NCI-H1105 (cell line): ENCODE results near the gene ZNF536.
"Not testable (repeated sequence)": the region's sequence is repeated elsewhere in the genome, so short reads cannot be mapped to it uniquely, and the experiment has no call there.

ENCODE experiments used
- DNase-seq: peaks from one replicate; lab custom pipeline; 2025; lab: John Stamatoyannopoulos, UW

ZNF536 gene

DNA sequence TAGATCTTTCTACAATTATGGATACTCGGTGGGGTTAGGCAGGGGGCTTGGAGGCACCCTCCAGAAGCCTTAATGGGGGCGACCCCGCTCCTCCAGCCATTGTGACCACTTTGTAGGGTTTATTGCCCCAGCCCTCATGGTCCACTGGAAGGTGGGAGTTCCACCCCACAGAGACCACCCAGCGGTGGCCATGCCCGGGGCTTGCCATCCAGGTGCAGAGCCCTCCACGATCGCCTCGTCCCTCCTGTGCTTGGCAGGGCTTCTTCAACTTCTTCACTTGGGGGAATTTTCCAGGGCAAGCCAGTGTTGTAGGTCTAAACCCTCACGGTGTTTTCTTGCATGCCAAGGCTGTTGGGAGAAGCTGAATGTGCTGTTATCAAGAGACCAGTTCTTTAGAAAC is 16.1 kb downstream of the ZNF536 start:
- no peak for DNase-seq

DNA sequence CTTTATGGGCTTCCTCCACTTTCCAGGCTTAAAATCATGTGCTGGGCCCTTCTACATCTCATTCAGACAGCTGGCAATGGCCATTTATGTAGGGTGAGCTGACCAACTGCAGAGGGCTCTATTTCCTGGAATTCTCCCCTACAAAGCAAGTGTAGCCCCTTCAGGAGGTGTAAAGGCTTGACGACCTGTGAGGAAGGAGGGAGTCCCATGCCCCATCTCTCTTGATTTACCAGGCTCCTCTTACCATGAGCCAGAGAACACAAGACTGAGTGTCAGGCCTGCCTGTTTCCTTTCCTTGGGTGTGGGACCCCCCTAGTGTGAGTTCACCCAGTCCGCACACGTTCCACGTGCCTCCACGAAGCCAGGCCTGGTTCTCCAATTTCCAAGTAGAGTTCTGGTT is 16.6 kb downstream of the ZNF536 start:
- no peak for DNase-seq

DNA sequence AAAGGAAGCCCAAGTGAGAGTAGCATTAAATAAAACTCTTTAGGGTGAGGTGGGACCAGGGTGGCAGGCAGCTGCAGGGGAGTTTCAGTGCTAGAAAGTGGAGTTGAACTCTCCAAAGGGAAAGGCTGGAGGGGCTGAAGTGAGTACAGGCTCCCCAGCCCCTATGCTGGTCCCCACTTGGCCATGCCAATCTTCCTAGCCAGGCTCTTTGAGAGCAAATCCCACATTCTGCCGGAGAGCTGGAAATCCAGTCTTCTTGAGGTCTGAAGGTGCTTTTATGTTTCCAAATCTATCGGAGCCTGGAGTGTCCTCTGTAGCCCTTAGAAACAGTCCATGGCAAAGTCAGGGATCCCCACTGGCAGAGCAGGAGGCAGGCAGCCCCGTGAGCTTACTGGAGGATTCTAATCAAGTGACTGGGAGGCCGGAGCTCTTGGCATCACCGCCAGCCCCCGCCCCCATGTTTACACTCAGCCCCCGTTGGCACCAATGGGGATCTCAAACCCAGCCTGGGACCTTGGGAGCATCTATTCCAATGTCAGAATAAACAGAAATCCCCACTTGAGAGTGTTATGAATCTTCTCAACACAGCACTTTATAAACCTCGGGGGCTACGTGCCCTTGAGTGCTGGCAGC is 18.3 kb downstream of the ZNF536 start:
- no peak for DNase-seq

DNA sequence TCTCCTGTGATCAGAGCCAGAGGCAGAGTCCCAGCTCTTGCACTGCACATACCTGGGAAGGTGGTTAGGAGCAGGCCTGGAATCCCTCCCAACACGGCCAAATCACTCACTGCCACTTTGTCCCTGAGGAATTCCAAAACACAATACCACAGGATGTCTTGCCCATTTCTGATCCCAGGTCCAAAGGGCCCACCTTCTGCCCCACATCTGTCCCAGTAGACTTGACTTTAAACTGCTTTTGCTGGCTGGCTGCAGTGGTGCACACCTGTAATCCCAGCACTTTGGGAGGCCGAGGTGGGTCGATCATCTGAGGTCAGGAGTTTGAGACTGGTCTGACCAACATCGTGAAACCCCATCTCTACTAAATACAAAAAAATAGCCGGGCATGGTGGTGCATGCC is 18.9 kb downstream of the ZNF536 start:
- DNase-seq: no peak

DNA sequence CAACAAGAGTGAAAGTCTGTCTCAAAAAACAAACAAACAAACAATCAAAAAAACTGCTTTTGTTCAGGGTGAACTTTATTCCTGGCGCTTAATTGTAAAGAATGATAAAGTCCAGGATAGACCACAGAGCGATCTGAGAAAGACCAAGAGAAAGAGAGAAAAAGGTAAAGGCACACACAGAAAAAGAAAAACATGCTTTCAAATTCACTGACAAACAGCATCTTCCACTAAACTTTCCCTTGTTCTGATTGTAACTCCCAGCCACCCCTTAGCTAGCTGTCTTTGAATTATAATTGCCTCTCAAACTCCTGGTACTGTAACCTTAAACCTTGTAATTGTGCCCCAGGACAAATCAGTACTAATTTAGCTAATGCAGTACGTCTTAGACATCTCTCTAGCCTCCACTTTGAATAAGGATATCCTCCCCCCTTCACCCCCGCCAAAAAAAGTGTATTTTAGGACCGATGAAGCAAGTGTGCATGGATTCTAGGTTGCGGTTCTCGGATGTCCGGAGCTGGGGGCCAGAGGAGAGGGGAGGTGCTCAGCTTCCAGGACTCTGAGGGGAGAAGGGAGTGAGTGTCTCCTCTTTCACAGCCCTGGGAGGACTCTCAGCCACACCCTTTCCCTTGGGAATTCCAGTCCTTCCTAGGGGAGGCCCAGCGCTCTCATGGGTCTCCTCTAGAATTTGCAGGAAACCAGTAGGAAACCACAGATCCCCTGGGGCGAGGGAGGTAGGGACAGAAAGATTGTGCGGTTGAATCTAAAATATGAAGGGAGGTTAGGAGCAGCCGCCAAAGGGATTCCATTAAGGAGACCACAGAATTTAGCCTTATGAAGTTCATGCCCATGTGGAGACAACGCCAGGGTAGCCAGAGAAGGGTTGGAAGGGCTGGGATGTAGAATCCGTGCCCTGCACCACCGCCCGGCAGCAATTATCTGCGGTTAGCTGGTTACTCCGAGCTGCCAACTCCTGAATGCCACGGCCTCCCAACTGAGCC is 19.7 kb downstream of the ZNF536 start:
- DNase-seq: no peak

DNA sequence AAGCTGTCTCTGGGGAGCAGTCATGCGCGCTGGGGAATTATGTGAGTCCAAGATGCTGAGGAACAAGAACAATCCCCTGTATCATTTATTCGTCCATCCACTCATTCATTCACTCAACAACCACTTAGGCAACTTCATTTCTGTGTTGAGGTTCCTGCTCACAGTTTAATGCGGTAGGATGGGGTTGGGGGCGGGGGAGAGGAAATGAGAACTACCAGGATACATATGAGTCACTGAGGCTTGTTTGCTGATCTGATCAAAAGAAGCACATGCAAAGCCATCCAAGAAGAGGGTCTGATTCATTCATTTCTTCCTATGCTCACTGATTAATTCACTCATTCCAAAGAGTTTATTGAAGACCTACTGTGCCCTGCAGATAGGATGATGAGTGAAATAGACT is 20.9 kb downstream of the ZNF536 start:
- no peak for DNase-seq

DNA sequence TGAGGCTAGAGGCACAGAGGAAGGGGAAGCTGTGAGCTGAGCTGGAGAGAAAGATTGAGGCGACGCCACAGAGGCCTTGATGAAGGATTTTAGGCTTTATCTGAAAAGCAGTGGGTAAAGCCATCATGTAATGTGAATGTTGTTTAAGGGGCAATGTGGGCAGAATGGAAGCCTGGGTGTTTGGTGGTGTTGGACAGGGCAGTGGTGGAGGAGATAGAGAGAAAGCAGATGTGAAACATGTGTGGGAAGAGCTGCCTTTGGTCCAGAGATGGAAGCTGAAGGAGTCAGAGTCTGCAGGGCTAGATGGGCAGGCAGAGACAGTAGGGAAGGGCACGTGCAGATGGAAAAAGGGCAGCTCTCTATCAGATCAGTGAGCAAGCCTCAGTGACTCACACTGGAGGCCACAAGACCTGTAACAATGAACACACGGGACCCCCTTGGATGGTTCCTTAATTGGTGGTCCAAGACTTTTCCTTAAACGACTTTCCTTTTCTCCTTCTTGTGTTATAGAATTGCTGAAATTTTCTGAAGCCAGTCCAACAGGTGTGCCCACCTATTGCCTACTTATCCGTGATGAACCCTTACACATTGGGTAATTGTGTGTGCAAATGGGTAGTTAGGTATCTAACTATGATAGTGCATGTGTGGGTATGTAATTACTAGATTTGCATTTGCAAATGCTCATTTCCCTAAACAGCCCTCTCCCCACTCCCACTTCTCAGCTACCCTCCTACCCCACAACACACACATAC is 21.7 kb downstream of the ZNF536 start:
- DNase-seq: no peak

DNA sequence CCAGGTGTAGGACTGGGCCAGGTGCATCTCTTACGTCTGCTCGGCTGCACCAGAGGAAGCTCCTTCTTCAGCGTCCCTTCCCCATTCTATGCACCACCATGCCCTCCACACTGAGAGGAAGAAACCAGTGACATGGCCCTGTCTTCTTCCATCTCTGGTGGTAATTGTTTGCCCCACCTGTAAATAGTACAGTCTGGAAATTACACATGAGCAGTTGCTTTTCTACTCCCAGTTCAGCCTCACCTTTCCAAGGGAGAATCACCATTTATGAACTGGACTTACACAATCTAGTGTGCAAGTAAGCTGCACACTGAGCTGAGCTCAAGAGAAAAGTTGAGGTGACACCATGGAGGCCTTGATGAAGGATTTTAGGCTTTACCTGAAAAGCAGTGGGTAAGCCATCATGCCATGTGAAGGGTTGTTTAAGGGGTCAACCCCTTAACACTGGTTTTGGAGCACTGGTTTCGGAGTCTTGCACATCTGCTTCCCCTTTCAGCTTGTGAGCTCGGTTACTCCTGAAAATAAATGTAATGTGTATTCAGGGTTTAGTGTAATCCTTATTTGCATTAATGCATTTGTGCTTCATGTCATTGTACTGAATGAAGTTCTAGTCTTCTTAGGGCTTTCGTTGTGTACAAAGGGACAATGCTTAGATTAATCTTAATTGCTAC is 22.4 kb downstream of the ZNF536 start:
- DNase-seq: no peak

DNA sequence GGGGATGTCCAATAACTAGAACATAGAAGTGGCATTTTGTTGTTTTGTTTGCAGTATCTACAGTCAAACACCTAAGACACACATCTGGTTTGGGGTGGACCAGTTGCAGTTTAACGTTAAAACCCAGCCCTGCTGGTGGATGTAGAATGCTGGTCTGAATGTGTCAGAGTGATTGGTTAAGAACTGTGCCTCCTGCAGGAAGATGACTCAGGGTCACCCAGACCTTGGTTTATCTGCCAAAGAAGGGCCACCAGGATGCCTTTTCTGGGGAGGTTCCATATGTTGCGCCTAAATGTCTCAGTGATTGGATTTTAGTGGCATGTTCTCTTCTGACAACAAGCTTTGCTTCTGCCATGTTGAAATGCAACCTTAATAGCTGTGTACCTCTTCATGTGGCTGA is 23.1 kb downstream of the ZNF536 start:
- DNase-seq: no peak

DNA sequence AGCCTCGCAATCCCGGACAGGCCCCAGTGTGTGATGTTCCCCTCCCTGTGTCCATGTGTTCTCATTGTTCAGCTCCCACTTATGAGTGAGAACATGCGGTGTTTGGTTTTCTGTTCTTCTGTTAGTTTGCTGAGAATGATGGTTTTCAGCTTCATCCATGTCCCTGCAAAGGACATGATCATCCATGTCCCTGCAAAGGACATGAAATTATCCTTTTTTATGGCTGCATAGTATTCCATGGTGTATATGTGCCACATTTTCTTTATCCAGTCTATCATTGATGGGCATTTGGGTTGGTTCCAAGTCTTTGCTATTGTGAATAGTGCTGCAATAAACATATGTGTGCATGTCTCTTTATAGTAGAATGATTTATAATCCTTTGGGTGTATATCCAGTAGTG is 26.4 kb downstream of the ZNF536 start:
- not testable (repeated sequence) for DNase-seq

DNA sequence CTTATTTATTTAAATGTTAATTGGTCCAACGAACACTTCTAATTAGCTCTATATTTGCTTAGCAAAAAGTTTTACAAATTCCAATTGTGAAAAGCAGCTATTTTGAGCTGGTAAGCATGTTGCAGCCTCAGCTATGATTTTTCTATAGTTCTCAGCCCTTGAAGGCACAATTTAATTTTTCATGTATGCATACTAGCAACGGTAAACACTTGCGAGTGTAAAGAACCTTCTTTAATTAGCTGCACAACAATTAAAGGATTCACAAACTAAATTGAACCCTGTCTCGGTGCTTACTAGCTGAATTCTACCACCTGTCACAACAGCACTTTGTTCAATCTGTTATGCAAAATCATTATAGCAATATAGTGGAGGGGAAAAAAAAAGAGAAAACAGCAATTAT is 29.8 kb downstream of the ZNF536 start:
- DNase-seq: no peak

DNA sequence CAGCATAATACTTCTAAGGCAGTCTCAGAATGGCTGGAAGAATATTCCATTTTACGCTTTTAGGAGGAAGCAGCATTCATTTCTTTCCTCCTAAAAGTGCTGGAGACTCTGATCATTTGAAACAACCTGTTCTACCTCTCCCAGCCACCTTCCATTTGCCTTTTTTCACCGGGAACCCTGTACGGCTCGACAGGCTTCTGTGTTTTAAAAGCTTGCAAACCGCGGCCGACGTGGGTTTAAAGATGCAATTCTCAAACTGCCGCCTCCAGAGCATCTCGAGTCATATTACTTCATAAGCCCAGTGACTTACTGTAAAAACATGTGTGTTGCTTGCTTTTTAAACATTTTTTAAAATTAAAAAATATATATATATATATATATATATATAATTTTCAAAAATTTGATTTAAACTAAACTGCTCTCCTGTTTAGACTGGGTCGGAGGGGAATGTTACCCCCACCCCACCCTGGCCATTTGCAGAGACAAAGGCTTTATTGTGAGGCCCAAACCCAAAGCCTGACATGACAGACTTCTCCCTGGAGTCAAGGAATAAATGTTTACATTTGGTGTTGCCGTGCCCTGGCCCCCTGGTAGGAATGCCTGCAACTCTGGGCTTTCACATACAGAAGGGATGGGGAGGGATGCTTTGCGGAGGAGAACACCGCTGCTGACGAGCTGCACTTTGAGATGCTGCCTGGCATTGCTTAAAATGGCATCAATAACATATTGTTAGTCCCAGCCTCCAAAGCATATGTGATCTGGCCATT is 30.4 kb downstream of the ZNF536 start:
- DNase-seq: no peak

DNA sequence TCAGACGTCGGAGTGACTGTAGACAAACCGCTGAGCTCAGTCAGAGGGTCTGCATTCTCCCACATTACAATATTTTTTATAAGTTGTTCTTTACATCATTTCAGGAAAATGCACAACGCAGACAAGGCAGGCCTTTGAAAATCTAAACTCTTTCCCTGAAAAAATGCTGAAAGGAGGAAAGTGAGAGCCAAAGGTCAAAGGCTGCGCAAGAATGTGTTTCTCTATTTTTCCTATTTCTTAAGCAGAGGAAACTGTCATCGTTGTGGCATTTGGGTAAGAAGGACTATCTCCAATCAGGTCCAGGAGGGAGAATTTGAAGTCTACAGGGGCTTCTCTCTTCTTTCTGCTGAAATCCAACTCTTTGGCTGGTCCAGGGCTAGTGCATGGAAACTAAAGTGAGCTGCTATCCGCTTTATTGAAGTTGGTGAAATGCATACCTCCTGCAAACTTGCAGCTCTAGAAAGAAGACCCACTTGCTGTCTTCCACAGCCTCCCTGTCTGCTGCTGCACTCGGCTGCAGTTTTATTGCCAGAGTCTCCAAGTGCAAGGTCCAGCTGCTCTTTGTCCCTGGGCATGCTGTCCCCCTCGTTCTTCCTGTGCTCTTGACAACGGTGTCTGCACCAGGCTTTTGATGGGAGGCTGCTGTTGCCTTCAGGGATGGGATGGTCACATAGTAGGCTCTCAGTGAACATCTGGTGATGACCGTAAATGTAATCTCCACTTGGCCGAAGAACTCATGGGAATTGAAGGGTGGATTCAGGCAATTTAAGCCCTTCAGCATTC is 31.2 kb downstream of the ZNF536 start:
- no peak for DNase-seq

DNA sequence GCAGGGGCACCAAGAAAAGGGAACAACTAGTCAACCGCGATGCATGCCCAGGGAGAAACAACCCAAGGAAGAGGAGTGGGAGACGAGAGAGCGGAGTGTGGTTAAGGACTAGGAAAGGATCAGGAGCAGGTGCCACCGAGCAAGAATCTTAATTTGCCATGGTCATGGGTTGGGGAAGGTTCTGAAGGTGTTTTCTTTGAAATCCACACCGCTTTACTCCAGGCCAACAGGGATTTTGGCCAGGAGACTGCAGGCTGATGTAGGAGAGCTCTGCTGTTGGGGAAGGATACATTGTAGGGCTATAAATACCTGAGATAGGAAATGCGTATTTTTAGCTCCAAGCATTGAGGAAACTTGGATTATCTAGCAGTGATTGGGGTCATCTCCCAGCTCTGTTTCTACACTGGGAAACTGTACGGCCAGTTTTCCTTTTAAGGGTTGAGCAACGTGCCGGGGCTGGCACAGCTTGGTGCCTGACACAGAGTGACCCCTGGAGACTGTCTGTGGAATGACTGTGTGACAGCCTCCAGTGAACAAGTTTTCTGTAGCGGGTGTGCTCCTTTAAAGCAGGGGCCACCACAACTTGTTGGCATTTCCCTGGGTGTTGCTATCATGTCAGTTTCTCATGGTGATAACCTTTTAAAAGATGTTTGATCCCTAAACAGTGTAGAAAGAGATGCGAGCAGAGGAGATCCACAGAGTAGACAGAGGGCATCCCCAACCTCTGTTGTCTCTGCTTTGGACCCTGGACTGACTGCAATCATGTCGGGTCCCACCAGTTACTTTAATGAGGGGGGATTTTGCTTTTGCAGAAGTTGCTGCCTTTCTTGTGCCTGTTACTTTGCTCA is 34.3 kb downstream of the ZNF536 start:
- DNase-seq: no peak

DNA sequence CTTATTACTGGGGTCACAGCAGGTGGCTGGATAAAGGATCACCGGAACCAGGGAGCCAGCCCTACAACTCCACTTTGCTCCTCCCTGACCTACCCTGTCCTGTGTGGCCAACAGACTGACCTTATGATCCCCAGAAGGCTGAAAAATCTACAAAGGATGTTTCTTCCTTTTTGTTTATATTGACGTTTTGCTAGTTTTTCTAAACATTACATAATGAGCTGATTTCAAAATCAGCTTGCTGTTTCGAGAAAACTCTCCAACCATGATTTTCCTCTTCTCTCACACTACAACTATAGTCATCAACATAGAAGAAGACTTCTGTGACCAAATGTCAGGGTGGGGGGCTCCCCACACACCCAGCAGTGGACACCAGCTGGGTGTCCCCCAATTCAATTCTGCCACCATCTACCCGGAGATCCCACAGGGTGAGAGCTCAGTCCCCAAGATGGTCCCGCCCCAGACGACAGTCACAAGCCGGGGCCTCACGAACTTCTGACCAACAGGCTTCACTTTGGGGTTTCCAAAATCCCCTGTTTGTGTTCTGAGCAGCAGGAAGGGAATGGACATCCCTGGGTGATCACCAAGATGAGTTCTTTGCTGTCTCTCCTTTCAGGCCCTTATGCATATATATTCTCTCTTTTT is 35.0 kb downstream of the ZNF536 start:
- no peak for DNase-seq

DNA sequence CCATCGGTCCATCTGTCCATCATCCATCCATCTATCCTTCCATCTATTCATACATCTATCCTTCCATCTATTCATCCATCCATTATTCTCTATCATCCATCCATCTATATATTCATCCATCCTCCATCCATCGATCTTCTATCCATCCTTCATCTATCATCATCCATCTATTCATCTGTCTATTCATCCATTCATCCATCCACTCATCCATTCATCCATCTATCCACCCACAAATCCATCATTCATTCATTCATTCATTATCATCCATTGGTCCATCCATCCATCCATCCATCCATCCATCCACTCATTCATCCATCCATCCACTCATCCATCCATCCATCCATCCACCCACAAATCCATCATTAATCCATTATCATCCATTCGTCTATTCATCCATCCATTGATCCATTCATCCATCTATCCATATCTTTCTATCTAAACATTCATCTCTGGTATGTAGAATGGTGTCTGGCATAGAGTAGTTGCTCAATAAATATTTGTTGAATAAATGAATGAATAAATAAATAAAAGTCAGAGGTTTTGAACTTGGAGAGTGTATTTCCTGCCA is 36.6 kb downstream of the ZNF536 start:
- no peak for DNase-seq

DNA sequence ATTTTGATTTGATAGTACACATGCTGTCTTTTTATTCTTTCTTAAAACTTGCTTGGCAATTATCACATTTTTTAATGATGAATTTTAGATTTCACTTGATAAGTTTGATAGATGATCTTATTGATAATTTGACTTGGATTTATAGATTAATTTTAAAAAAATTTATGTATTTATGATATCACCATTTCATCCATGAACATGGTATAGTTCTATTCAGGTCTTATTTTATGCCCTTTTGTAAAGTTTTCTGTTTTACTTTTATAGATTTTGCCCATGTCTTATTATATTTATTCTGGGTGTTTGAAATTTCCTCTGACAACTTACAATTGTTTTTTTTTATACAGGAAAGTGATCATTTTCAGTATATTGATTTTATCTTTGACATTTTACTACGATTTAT is 39.5 kb downstream of the ZNF536 start:
- DNase-seq: no peak

DNA sequence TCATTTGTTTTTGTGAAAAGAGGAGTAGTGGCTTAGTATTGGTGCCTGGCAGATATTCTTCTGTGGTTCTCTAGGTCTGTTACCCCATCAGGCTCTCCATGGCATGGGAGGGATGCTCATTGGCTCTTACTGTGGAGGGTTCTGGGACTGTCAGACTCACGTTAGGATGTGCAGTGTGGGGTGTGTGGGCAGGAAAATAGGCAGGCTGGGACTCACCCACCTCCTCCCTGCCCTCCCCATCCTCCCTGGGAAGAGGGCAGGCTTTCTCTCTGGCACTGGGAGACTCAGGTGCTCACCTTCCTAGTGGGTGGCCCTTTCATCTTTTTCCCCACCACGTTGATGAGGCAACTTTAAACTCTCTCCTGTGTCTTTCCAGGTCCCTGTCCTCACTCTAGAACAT is 44.2 kb downstream of the ZNF536 start:
- DNase-seq: no peak

DNA sequence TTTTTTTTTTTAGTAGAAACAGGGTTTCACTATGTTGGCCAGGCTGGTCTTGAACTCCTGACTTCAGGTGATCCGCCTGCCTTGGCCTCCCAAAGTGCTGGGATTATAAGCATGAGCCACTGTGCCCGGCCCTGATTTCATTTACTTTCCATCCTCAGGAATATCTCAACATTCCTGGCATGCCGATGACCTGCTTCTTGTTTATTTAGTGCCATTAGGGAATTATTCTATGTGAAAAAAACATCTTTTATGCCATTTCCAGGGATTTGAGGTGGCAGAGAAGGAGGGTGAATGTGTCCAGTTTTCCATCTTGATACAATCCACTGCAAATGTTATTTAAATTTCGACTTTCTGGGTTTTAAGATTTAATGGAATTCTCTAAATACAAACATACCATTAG is 45.0 kb downstream of the ZNF536 start:
- DNase-seq: not testable (repeated sequence)
